HUES48 (cell line): ENCODE measurements around the gene AKR1D1.
A peak's percentile ranks its signal among the peaks of the same experiment; 100 is the strongest.
"Not testable (repeated sequence)": the region's sequence is repeated elsewhere in the genome, so short reads cannot be mapped to it uniquely, and the experiment has no call there.

Experiments
- H3K27ac ChIP-seq: one replicate; pipeline ENCODE4 v1.7.0; 2013; ENCODE audit warnings: low read depth, low read length, inconsistent platforms
- H3K27me3 ChIP-seq: 2 replicates; pipeline ENCODE4 v1.6.1; 2013; ENCODE audit warnings: mild to moderate bottlenecking, low read length; ENCODE audit not compliant: control insufficient read depth, insufficient read depth
- H3K36me3 ChIP-seq: 2 replicates; pipeline ENCODE4 v1.6.1; 2013; ENCODE audit warnings: low read length; ENCODE audit not compliant: control insufficient read depth, insufficient read depth
- H3K4me1 ChIP-seq: 2 replicates; pipeline ENCODE4 v1.6.1; 2013; ENCODE audit warnings: mild to moderate bottlenecking, low read length; ENCODE audit not compliant: control insufficient read depth, insufficient read depth
- H3K4me3 ChIP-seq: 2 replicates; pipeline ENCODE4 v1.5.1; 2013; ENCODE audit warnings: mild to moderate bottlenecking, low read depth, low read length
- H3K9ac ChIP-seq: 2 replicates; pipeline ENCODE4 v1.6.1; 2013; ENCODE audit warnings: mild to moderate bottlenecking, low read depth, low read length, moderate library complexity
- H3K9me3 ChIP-seq: 2 replicates; pipeline ENCODE4 v1.6.1; 2013; ENCODE audit warnings: low read length; ENCODE audit not compliant: control insufficient read depth, insufficient read depth

The AKR1D1 gene

DNA sequence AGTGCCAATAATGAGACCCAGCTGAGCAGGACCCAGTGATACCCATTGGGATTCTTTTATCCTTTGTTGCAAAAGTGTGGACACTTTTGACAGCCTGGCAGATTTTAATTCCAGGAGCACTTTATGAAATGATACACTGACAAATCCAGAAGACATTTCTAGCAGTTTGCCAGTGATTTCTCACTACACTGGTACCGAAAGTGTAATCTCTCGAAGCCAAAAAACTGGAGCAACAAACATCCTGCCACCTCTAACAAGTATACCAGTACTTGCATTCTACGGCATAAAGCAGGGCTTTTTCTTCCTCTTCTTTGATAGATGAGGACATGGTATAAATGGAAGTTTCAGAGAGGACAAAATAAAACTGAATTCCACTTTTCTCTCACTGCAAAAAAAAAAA, 28.4 kb upstream of the AKR1D1 start:
- Histone ChIP-seq H3K9me3 (no peaks in the 10 kb centered on the region), H3K9ac (no peak overlapping the region), H3K4me1 (no peaks in the 10 kb centered on the region), H3K4me3 (no peak overlapping the region), H3K27me3 (no peaks in the 10 kb centered on the region), H3K27ac (no peak overlapping the region), H3K36me3 (no peaks in the 10 kb centered on the region)

DNA sequence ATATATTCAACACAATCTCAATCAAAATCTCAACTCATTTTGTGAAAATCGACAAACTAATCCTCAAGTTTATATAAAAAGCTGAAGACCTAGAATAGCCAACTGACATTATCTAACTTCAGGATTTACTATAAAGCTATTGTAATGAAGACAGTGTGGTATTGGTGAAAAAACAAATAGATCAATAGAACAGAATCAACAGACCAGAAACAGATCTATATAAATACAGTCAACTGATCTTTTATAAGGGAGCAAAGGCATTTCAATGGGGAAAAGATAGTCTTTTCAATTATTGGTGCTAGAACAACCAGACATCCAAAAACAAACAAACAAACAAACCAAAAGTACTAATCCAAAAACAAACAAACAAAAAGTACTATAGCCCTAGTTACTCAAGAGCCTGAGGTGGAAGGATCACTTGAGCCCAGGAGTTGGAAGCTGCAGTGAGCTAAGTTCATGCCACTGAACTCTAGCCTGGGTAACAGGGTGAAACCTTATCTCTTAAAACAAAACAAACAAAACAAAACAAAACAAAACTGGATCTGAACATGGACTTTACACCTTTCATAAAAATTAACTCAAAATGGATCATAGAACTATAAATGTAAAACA, 26.6 kb upstream of the AKR1D1 start:
- H3K4me1 ChIP-seq: no peaks in the 10 kb centered on the region
- no peak overlapping the region for H3K4me3 ChIP-seq
- H3K9me3 ChIP-seq: no peaks in the 10 kb centered on the region
- H3K9ac ChIP-seq: no peak overlapping the region
- H3K36me3 ChIP-seq: no peaks in the 10 kb centered on the region
- no peak overlapping the region for H3K27ac ChIP-seq
- H3K27me3 ChIP-seq: no peaks in the 10 kb centered on the region

DNA sequence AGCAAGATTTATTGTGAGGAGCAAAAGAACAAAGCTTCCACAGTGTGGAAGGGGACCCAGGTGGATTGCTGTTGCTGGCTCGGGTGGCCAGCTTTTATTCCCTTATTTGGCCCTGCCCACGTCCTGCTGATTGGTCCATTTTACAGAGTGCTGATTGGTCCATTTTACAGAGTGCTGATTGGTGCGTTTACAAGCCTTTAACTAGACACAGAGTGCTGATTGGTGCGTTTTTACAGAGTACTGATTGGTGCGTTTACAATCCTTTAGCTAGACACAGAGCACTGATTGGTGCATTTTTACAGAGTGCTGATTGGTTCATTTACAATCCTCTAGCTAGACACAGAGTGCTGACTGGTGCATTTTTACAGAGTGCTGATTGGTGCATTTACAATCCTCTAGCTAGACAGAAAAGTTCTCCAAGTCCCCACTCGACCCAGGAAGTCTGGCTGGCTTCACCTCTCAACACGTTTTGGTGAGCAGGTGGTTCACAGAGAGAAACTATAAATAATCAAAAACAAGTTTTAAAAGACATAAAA, 24.5 kb upstream of the AKR1D1 start:
- not testable (repeated sequence) for H3K9me3 ChIP-seq, H3K36me3 ChIP-seq, H3K27me3 ChIP-seq, H3K27ac ChIP-seq, H3K9ac ChIP-seq, H3K4me3 ChIP-seq, H3K4me1 ChIP-seq

DNA sequence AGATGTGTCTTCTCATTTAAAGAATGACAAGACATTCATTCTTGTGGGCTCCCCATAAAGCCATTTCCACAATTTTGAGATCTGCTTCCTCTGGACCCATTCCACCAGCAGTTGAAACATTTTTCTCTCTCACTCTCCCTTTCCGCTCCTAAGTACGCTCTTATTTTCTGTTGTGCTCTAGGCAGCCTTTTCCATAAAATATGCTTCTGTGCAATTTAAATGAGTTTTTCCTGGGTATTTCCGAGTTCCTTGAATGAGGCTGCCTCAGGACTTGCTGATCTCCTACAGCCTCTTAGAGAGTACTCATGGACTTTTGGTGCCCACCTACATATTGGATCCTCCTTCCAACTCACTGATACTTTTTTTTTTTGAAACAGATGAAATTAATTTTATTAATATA, 23.6 kb upstream of the AKR1D1 start:
- no peak overlapping the region for H3K4me3 ChIP-seq
- no peaks in the 10 kb centered on the region for H3K9me3 ChIP-seq
- no peak overlapping the region for H3K9ac ChIP-seq
- no peaks in the 10 kb centered on the region for H3K36me3 ChIP-seq
- no peaks in the 10 kb centered on the region for H3K27me3 ChIP-seq
- no peaks in the 10 kb centered on the region for H3K4me1 ChIP-seq
- no peak overlapping the region for H3K27ac ChIP-seq

DNA sequence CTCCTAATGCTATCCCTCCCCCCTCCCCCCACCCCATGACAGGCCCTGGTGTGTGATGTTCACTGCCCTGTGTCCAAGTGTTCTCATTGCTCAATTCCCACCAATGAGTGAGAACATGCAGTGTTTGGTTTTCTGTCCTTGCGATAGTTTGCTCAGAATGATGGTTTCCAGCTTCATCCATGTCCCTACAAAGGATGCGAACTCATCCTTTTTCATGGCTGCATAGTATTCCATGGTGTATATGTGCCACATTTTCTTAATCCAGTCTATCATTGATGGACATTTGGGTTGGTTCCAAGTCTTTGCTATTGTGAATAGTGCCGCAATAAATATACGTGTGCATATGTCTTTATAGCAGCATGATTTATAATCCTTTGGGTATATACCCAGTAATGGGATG, 20.6 kb upstream of the AKR1D1 start:
- H3K4me3 ChIP-seq, H3K36me3 ChIP-seq, H3K9ac ChIP-seq, H3K9me3 ChIP-seq, H3K27ac ChIP-seq, H3K27me3 ChIP-seq, H3K4me1 ChIP-seq: not testable (repeated sequence)

DNA sequence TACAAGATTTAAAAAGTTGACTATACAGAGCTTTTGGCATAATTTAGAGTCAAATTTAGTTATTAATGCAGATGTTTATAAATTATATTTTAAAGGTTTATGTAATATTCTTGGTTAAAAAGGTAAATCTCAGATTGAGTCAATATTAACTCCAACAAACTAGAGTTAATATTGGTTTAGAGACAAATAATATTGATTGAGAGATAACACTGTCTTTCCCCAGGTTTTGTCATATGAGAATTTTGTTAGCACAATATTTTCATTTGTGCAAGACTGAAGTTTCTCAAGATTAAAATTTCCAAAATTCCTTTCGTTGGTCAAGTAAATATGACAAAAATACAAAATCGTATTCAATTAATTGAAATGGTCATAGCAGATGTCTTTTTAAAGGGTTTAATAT, 12.9 kb upstream of the AKR1D1 start:
- Histone ChIP-seq H3K36me3 (no peaks in the 10 kb centered on the region), H3K4me1 (peaks cover 8% of the 10 kb centered on the region), H3K4me3 (no peak overlapping the region), H3K27me3 (no peaks in the 10 kb centered on the region), H3K9ac (no peak overlapping the region), H3K9me3 (no peaks in the 10 kb centered on the region), H3K27ac (no peak overlapping the region)

DNA sequence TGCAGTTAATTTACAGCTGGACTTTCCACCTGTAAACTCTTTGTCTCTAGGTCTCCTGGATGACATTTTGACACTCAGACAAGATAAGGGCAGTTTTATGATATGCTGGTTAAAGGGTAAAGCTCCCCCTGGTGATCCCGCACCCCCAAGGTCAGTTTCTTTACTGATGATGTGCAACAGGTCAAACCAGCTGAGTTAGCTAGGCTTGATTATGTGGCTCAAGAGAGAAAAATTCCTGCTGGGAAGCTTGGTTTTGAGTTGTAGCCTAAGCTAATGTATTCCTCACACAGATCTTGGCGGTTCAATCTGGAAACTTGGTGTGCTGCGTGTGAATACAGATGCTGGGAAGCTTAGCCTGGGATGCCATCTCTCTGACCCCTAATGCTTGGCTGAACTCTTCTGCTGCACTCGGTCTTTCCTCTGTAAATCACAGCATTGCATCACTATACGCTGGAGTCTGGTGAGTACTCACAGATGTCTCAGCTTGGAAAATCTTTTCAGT, 11.4 kb upstream of the AKR1D1 start:
- Histone ChIP-seq H3K4me3 (no peak overlapping the region), H3K27ac (no peak overlapping the region), H3K4me1 (peaks cover 8% of the 10 kb centered on the region), H3K27me3 (no peaks in the 10 kb centered on the region), H3K36me3 (no peaks in the 10 kb centered on the region), H3K9ac (no peak overlapping the region), H3K9me3 (no peaks in the 10 kb centered on the region)

DNA sequence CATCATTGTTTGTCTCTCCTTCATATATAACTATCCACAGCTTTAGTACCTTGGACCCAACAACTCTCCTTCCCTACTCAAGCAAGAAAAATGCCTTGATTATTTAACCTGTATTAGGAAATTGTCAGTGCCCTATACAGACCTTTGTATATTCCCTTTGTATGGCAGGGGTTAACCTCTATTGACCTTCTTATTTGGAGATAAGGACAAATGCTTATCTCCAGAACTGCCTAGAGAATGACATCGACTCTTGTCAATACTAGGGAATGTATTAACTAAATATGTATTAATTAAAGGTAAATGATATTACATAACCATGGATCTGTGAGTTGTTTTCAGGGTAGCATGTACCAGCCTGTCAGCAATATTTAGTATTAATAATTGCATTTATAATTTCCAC, 10.4 kb upstream of the AKR1D1 start:
- Histone ChIP-seq H3K36me3 (no peaks in the 10 kb centered on the region), H3K9ac (no peak overlapping the region), H3K27me3 (no peaks in the 10 kb centered on the region), H3K4me3 (no peak overlapping the region), H3K27ac (peak overlapping the region; percentile 1), H3K9me3 (no peaks in the 10 kb centered on the region), H3K4me1 (peaks cover 8% of the 10 kb centered on the region)

DNA sequence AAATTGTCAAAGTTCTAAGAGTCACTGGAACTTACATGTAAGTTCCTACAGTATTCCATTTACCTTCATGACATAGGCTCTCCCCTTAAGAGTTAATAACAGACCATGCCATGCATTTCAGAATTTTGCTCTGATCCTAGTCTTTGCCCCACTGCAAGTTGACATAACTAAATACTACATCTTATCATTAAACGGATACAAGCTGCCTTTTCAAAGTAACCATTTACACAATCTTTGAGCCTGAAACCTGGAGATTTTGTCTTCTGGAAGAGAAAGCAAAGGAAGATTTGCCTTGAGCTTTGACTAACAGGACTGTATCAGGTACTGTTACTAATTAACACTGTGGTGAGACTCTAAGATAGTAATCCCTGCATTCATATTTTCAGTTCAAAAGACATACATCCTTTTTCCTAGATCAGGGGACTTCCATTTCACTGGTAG, 9.3 kb upstream of the AKR1D1 start:
- H3K9me3 ChIP-seq: no peaks in the 10 kb centered on the region
- no peak overlapping the region for H3K9ac ChIP-seq
- no peaks in the 10 kb centered on the region for H3K36me3 ChIP-seq
- H3K27me3 ChIP-seq: no peaks in the 10 kb centered on the region
- peaks cover 15% of the 10 kb centered on the region for H3K4me1 ChIP-seq
- H3K27ac ChIP-seq: no peak overlapping the region
- no peak overlapping the region for H3K4me3 ChIP-seq

DNA sequence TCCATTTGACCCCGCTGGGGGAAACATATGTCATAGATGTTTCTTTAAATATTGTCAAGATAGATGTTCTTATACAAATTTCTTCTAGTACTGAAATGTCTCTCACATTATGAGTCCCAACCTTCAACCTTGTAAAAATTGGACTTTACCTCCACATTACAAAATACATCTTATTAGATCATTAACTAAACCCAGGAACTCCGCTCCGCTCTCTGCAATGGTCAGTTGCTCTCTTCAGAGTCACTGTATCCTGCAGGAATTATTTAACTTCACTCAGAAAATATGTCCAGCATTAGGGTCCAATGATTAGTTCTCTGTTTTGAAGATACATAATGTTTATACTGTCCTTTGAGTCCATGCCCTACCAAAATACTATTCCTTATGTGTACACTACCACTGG, 8.5 kb upstream of the AKR1D1 start:
- H3K9ac ChIP-seq: no peak overlapping the region
- no peak overlapping the region for H3K4me3 ChIP-seq
- H3K27ac ChIP-seq: no peak overlapping the region
- H3K36me3 ChIP-seq: no peaks in the 10 kb centered on the region
- peaks cover 22% of the 10 kb centered on the region for H3K4me1 ChIP-seq
- H3K9me3 ChIP-seq: no peaks in the 10 kb centered on the region
- no peaks in the 10 kb centered on the region for H3K27me3 ChIP-seq

DNA sequence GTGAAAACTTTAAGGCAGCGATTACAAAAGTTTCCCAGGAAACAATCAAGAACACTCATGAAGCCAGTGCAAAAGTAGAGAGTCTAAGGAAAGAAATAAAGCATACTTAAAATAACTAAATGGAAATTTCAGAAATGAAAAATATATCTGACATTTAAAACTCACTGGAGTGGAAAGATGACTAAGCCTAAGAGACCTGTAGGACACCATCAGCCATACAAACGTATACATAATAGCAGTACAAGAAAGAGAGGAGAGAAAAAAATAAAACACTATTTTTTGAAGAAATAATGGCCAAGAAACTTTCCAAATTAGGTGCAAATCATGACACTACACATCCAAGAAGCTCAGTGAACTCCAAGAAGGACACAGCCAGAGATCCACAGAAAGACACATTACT, 5.4 kb upstream of the AKR1D1 start:
- H3K9me3 ChIP-seq: peaks cover 10% of the 10 kb centered on the region
- peaks cover 20% of the 10 kb centered on the region for H3K4me1 ChIP-seq
- H3K36me3 ChIP-seq: no peaks in the 10 kb centered on the region
- no peak overlapping the region for H3K27ac ChIP-seq
- no peak overlapping the region for H3K4me3 ChIP-seq
- no peak overlapping the region for H3K9ac ChIP-seq
- H3K27me3 ChIP-seq: no peaks in the 10 kb centered on the region
